Vagina (tissue), 2 donors: ENCODE data around the gene ZNF415.

Experiments
- CTCF ChIP-seq, 3 experiments: fragments of 450-650 bp in 2 of 3; fragments of 200-600 bp in 1 of 3; sonication (generic) in 1 of 3; IDR thresholded peaks; one replicate each; pipeline ENCODE4 v1.5.1; 2017 to 2019; ENCODE audit warnings: antibody characterized with exemption in 3 of 3, mild to moderate bottlenecking in 2 of 3, moderate library complexity in 2 of 3
- POLR2AphosphoS5 ChIP-seq, 2 donors: sonication (generic); formaldehyde crosslinking; IDR thresholded peaks; one replicate each; pipeline ENCODE4 v1.9.0; 2017; ENCODE audit warnings: antibody characterized with exemption in 2 of 2, mild to moderate bottlenecking in 2 of 2, low read depth in 1 of 2; ENCODE audit not compliant: insufficient read depth in 1 of 2

- TF ChIP-seq CTCF (IDR thresholded peaks at IDR 0.05) (no peak), POLR2AphosphoS5 (IDR thresholded peaks at IDR 0.05; ENCODE audit: insufficient read depth in 1 of 2, low read depth in 1 of 2) (no peak)
These were observed 9.3 kb downstream of the ZNF415 start for GRCh38 chr19:53123400-53123799.
